IPS-15b (cell line): ENCODE data around the gene EGFL7.

ENCODE experiments used
- H3K27me3 ChIP-seq: one replicate; pipeline ENCODE4 v1.6.1; 2013; ENCODE audit warnings: low read length; ENCODE audit not compliant: control insufficient read depth, insufficient read depth
- H3K36me3 ChIP-seq: one replicate; pipeline ENCODE4 v1.6.1; 2013; ENCODE audit warnings: low read length; ENCODE audit not compliant: control insufficient read depth, insufficient read depth
- H3K4me1 ChIP-seq: one replicate; pipeline ENCODE4 v1.6.1; 2013; ENCODE audit warnings: mild to moderate bottlenecking, low read length; ENCODE audit not compliant: control insufficient read depth, insufficient read depth
- H3K4me3 ChIP-seq: one replicate; pipeline ENCODE4 v1.5.1; 2013; ENCODE audit warnings: low read depth, low read length
- H3K9ac ChIP-seq: one replicate; pipeline ENCODE4 v1.6.1; 2013; ENCODE audit warnings: low read depth, mild to moderate bottlenecking, low read length
- H3K9me3 ChIP-seq: one replicate; pipeline ENCODE4 v1.6.1; 2013; ENCODE audit warnings: mild to moderate bottlenecking, low read length; ENCODE audit not compliant: control insufficient read depth, insufficient read depth

Gene EGFL7

DNA sequence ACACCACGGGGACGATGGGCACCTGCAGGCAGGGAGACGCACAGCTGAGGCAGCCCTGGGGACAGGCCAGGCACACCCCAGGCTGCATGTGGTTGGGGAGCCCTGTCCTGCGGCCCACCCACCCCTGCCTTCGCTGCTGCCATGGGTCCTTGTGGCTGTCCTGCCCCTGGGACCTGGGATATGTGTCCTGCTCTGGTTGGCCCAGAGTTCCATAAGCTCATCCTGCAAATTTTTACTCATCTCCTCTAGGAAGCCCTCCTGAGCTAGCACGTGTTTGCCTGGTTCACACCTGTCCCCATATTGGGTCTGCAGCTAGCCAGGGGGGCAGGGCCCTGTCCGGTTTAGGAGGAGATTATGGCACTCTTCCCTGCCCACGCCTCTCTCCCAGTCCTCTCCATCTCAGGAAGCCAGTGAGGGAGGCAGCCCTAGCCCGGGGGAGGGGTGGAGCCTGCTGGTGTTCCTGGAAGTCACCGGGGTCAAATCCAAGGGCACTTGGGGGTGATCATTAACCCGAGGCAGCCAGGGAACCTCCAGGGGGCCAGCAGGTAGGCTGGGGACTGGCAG is 12.2 kb downstream of the EGFL7 start:
- H3K4me1 ChIP-seq, result no peaks in the 10 kb centered on the region
- no peaks in the 10 kb centered on the region for H3K9me3 ChIP-seq
- no peaks in the 10 kb centered on the region for H3K27me3 ChIP-seq
- H3K9ac ChIP-seq, result no peak overlapping the region
- H3K4me3 ChIP-seq, result no peak overlapping the region
- H3K36me3 ChIP-seq, result peaks cover 14% of the 10 kb centered on the region

DNA sequence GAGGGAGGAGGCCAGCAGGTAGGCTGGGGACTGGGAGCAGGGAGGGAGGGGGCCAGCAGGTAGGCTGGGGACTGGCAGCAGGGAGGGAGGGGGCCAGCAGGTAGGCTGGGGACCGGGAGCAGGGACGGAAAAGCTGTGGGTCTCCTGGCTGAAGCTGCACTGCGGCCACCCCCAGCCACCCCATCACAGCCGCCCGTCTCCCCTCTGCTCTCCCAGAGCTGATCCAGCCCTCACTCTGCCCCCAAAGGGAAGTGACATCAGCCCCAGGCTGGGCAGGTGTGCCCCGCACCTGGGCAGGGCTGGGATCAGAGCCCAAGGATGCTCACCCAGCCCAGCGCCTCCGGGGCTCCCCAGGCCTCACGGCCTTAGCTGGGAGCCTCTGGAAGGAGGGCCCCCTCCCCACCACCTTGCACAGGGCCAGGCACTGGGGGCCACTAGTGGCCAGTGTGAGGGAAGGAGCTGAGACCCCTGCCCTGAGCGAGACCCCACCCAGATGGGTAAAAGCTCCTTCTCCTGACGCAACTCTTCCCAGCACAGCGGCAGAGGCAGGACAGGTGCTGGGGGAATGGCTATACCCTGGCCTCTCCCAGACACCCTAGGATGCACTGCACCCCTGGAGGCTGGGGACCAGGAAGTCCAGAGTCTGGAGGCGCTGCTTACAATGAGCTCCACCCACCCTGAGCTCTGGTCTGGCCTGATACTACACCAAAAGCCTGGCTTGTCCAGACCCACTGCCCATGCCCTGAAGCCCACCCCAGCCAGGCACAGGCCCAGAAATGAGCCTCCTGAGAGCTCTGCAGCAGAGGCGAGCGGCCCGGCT is 13.0 kb downstream of the EGFL7 start:
- Histone ChIP-seq H3K36me3 (peaks cover 14% of the 10 kb centered on the region), H3K4me1 (no peaks in the 10 kb centered on the region), H3K9me3 (no peaks in the 10 kb centered on the region), H3K4me3 (no peak overlapping the region), H3K9ac (no peak overlapping the region), H3K27me3 (no peaks in the 10 kb centered on the region)

DNA sequence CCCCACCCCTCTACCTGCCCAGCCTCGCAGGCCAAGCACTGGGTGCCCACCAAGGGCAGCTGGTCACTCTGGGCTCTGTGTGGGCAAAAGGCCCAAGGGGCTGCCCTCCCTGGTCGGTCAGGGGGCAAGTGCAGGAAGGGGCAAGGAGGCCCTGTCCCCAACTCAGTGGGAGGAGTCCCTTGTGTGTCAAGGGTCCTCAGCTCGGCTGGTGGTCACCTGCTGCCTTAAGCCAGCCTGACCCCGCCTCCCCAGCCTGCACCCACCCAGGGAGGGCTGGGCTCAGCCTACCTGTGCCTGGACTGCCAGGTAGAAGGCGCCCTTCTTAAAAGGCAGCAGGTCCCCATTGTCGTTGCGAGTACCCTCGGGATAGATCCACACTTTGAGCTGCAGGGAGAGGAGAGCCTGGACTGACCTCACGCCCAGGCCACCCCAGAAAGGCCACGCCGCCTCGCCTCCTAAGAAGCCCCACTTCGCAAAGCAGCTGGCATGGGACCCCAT is 13.6 kb downstream of the EGFL7 start:
- no peaks in the 10 kb centered on the region for H3K4me1 ChIP-seq
- H3K9me3 ChIP-seq, result no peaks in the 10 kb centered on the region
- peaks cover 14% of the 10 kb centered on the region for H3K36me3 ChIP-seq
- no peak overlapping the region for H3K9ac ChIP-seq
- H3K27me3 ChIP-seq, result no peaks in the 10 kb centered on the region
- H3K4me3 ChIP-seq, result no peak overlapping the region

DNA sequence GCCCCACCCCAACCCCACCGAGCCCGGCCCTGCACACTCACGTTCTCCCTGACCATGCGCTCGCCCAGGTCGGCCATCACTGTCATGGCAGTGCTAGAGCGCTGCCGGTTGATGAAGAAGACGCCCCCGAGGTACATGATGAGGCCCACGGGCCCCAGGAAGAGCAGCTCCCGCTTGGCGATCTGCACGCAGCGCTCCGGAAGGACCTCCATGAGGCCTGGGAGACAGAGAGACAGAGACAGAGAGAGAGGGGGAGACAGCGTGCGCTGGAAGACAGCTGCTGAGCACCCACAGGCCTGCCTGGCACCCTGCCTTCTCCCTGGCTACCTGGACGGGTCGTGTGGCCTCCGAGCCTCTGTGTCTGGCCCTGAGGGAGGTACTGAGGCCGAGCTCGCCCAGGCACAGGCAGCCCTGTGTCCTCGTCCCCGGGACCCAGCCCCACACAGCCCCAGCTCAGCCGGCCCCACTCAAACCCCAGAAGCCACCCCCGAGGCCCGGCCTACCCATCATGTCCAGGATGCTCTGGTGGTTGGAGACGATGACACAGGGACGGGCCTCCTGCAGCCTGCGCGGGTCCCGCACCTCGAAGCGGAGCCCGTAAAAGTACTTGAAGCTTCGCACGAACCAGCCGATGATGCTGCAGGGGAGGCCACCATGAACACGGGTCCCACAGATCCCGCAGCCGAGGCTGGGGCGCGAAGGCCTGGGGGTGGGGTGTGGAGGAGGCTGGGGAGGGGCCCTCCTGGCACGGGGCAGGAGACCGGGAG is 14.4 kb downstream of the EGFL7 start:
- H3K27me3 ChIP-seq, result no peaks in the 10 kb centered on the region
- no peaks in the 10 kb centered on the region for H3K4me1 ChIP-seq
- H3K36me3 ChIP-seq, result peaks cover 14% of the 10 kb centered on the region
- no peaks in the 10 kb centered on the region for H3K9me3 ChIP-seq
- H3K9ac ChIP-seq, result no peak overlapping the region
- H3K4me3 ChIP-seq, result no peak overlapping the region

DNA sequence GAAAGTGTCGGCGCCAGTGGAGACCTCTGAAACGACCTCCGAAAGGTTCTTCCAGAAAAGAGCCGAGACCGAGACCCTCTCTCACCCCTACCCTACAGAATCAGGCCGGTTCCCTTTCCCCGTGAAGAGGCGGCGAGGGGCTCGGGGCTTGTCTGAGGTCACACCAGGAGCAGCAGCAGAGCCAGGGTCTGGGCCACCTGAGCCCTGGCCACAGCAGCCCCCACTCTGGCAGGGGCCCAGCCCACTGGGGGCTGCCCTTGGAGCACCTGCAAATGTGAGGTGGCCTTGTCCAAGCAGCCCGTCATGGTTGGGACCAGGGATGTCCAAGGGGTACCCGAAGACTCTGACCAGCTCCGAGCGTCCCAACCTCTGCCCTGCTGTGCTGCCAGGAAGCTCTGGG is 15.3 kb downstream of the EGFL7 start:
- Histone ChIP-seq H3K4me1 (no peaks in the 10 kb centered on the region), H3K27me3 (no peaks in the 10 kb centered on the region), H3K9ac (no peak overlapping the region), H3K36me3 (peaks cover 14% of the 10 kb centered on the region), H3K9me3 (no peaks in the 10 kb centered on the region), H3K4me3 (no peak overlapping the region)

DNA sequence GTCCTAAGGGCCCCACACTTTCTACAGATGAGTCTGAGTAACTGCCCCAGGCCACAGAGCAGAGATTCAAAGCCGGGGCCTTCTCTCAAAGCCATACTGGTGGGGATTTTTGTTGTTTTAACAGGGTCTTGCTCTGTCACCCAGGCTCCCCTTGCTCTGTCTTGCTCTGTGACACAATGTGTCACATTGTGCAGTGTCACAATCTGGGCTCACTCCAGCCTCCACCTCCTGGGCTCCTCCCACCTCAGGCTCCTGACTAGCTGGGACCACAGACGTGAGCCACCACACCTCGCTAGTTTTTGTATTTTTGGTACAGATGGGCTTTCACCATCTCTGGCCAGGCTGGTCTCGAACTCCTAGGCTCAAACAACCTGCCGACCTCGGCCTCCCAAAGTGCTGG is 15.9 kb downstream of the EGFL7 start:
- no peaks in the 10 kb centered on the region for H3K9me3 ChIP-seq
- no peaks in the 10 kb centered on the region for H3K27me3 ChIP-seq
- H3K9ac ChIP-seq, result no peak overlapping the region
- H3K36me3 ChIP-seq, result peaks cover 13% of the 10 kb centered on the region
- no peaks in the 10 kb centered on the region for H3K4me1 ChIP-seq
- no peak overlapping the region for H3K4me3 ChIP-seq

DNA sequence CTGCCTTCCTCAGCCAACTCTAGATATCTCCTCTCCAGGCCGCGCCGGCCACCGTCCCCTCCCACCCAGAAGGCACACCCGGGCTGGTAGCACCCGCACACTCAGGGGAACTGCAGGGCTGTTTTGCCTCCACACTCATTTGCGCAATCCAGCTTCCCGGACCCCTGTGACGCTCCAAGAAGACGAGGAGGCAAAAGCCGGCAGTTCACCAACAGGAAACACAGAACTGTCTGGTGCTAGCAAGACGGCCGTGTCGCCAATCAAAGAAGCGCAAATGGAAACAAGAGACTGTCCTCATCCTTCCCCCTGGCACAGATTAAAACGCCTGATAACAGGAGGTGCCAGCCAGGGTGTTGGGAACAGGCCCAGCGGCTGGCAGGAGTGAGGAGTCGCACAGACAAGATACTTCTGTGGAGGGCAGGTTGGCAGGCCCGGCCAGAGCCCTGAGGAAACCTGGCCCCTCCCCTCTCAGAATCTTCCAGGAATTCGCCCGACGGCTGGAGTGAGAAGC is 16.8 kb downstream of the EGFL7 start:
- Histone ChIP-seq H3K27me3 (no peaks in the 10 kb centered on the region), H3K4me1 (no peaks in the 10 kb centered on the region), H3K9ac (no peak overlapping the region), H3K36me3 (peaks cover 6% of the 10 kb centered on the region), H3K9me3 (no peaks in the 10 kb centered on the region), H3K4me3 (no peak overlapping the region)

DNA sequence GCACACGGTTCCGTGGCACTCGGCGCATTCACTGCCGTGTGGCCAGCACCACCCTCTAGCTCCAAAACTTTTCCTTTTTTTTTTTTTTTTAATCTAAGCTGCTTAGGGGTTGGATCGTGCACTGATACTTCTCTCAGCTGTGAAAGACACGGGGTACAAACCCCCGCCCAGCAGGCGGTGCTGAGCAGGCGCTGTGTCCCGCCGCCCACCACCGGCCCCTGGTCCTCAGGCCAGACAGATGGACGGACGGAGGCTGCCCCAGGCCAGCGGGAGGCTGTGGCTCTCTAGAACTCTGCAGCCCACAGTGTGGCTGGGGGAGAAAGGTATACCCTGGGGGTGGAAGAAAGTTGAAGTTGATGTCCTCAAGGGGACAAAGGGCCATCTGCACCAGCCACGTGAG is 18.3 kb downstream of the EGFL7 start:
- Histone ChIP-seq H3K9me3 (no peaks in the 10 kb centered on the region), H3K4me3 (no peak overlapping the region), H3K9ac (no peak overlapping the region), H3K4me1 (peaks cover 3% of the 10 kb centered on the region), H3K27me3 (no peaks in the 10 kb centered on the region), H3K36me3 (peaks cover 3% of the 10 kb centered on the region)

DNA sequence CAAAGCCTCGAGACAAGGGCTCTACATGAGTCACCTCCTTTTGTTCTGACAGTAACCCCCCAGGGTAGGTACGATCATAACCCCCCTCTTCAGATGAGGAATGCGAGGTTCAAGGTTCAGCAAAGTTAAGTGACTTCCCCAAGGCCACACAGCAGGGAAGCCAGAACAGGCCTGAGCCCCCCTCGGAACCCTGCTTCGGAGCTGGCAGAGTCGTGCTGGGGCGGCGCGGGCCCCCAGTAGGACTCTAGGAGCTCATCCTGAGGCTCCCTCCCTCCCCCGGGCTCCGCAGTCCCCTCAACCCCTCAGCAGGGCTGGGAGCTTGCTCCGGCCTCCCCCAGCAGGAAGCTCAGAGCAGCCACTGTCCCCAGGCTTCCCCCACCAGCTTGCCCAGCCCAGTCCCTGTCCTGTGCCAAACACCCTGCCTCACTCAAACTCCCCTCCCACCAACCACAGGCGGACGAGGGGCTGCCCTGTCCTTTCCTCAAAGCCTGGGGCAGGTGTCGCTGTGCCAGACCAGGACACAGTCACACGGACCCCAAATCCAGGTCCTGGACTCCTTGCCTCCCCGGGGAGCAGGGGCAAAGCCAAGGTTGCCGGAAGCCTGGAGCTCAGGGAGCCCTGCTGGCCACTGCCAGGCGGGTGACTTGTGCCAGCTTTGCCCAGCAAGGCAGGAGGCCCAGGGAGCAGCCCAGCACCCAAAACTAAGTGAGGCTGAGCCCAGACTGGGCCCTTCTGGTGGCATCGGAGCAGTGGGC is 19.4 kb downstream of the EGFL7 start:
- Histone ChIP-seq H3K4me3 (no peak overlapping the region), H3K27me3 (no peaks in the 10 kb centered on the region), H3K4me1 (peaks cover 3% of the 10 kb centered on the region), H3K9ac (peak overlapping the region; percentile 60), H3K36me3 (peaks cover 3% of the 10 kb centered on the region), H3K9me3 (no peaks in the 10 kb centered on the region)

DNA sequence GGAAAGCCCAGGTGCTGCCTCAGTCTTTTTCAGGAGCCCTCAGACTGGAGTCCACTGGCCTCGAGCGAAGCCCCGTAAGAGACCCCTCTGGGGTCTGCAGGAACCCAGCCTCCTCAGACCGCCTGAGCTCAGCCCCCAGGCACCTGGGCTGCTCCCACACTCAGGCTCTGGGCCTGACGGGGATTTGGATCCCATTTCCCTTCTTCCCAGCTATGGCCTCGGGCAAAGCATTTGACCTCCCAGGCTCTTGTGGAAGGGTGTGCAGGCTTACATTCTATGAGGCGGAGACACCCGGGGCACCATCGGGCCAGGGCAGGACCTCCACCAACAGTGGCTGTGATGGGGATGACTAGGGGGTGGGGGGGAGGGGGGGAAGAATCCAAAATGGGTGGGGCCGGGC is 20.0 kb downstream of the EGFL7 start:
- H3K4me1 ChIP-seq, result peaks cover 3% of the 10 kb centered on the region
- H3K9ac ChIP-seq, result peak overlapping the region; percentile 60
- H3K36me3 ChIP-seq, result peaks cover 3% of the 10 kb centered on the region
- H3K9me3 ChIP-seq, result no peaks in the 10 kb centered on the region
- no peaks in the 10 kb centered on the region for H3K27me3 ChIP-seq
- no peak overlapping the region for H3K4me3 ChIP-seq

DNA sequence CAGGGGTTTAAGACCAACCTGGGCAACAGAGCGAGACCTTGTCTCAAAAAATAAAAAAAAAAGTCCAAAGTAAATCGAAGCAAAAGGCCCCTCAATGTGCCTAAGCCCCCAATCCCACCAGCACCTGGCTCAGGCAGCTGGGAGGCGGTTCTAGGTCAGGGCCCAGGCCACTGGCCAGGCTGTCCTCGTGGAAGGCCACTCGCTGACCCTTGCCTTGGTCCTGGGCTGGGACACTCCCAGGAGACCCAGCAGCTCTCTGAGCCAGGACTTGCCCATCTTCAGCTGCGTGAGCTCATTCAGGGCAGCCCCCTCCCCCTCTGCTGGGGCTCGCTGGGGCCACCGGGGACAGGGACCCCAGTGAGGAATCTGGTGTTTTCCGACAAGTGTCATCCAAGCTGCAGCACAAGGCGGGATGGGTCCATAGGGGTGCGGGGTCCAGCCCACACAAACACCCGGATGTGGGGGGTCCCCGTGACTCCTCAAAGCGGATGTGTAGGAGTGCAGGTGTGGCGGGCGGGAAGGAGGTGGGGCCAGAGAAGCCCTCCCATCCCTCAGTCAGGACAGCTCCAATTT is 20.5 kb downstream of the EGFL7 start:
- Histone ChIP-seq H3K4me3 (no peak overlapping the region), H3K27me3 (no peaks in the 10 kb centered on the region), H3K9me3 (no peaks in the 10 kb centered on the region), H3K9ac (no peak overlapping the region), H3K36me3 (peaks cover 3% of the 10 kb centered on the region), H3K4me1 (peaks cover 4% of the 10 kb centered on the region)
